NCI-H510A (cell line): ENCODE results near the gene BRD8.
"Not testable (repeated sequence)": the region's sequence is repeated elsewhere in the genome, so short reads cannot be mapped to it uniquely, and the experiment has no call there.

Experiments used
- DNase-seq: peaks from one replicate; lab custom pipeline; 2025; lab: John Stamatoyannopoulos, UW

Gene BRD8, protein sequence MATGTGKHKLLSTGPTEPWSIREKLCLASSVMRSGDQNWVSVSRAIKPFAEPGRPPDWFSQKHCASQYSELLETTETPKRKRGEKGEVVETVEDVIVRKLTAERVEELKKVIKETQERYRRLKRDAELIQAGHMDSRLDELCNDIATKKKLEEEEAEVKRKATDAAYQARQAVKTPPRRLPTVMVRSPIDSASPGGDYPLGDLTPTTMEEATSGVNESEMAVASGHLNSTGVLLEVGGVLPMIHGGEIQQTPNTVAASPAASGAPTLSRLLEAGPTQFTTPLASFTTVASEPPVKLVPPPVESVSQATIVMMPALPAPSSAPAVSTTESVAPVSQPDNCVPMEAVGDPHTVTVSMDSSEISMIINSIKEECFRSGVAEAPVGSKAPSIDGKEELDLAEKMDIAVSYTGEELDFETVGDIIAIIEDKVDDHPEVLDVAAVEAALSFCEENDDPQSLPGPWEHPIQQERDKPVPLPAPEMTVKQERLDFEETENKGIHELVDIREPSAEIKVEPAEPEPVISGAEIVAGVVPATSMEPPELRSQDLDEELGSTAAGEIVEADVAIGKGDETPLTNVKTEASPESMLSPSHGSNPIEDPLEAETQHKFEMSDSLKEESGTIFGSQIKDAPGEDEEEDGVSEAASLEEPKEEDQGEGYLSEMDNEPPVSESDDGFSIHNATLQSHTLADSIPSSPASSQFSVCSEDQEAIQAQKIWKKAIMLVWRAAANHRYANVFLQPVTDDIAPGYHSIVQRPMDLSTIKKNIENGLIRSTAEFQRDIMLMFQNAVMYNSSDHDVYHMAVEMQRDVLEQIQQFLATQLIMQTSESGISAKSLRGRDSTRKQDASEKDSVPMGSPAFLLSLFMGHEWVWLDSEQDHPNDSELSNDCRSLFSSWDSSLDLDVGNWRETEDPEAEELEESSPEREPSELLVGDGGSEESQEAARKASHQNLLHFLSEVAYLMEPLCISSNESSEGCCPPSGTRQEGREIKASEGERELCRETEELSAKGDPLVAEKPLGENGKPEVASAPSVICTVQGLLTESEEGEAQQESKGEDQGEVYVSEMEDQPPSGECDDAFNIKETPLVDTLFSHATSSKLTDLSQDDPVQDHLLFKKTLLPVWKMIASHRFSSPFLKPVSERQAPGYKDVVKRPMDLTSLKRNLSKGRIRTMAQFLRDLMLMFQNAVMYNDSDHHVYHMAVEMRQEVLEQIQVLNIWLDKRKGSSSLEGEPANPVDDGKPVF

DNA sequence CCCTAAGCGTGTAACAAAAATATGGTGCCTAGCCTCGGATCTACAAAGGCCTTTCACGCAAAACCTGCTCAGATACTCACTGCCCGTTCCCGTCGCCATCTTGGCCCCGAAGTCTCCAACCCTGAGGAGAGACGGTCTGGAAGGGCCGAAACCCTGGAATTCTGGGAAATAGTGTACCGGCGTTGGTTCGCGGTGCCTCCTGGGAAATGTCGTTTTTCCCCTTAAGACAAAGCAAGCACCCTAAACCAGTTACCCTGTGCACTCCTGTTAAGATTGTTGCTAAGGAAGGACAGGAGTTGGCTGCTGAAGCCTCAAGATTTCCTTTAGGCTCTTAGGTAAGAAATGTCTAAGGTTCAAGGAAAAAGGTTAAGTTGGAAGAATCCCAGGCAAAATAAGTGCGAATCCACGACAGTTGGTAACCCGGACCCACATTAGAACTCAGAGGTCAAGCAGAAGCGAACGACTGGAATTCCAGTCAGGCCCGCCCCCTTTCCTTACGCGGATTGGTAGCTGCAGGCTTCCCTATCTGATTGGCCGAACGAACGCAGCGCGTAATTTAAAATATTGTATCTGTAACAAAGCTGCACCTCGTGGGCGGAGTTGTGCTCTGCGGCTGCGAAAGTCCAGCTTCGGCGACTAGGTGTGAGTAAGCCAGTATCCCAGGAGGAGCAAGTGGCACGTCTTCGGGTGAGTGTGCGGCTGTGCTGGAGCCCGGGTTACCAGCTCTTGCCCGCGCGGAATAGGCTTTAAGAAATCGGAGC is at the start of gene BRD8, which contains the start of gene KIF20A:
TSS of gene BRD8 (minus strand) at position 115 of the 761 bp plus-strand sequence. CDS start at position 99, 16 bp downstream.
TSS of gene KIF20A (plus strand) at position 597 of the 761 bp plus-strand sequence. CDS start 569 bp downstream, outside the sequence.
- DNase-seq, result peak; percentile 76

DNA sequence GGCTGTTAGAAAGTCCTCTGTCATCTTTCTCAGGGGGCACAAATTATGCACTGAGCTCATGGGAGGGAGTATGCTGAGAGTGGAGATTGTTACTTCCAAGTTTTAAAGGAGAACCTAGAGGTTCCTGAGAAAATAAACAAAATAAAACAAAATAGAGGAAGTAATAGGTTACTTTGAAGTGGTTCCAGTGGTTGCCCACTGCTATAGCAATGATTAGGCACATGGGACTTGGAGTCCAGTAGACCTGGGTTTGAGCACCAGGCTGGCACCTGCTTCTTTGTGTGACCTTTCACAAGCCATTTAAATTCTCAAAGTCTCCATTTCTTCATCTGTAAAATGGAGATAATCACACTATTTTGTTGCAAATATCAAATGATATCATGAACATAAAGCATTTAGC is 48.5 kb upstream of the BRD8 start:
- DNase-seq, result no peak

DNA sequence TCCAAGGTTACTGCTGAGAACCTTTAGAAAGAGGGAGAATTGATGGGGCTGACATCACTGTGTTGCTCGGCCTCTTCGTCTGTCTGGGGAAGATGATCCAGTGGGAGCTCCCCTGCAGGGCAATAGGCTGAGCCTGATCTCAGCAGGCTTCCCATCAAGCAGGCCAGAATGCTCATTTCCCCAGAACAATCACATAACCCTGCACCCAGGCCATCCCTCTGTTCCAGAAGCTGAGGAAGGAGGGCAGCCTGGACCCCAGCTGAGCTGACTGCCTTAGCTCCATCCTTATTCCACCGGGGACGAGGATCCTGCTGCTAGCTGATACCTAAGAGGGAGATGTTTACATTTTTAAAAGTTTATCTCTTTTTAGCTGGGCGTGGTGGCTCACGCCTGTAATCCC is 46.3 kb upstream of the BRD8 start:
- no peak for DNase-seq

DNA sequence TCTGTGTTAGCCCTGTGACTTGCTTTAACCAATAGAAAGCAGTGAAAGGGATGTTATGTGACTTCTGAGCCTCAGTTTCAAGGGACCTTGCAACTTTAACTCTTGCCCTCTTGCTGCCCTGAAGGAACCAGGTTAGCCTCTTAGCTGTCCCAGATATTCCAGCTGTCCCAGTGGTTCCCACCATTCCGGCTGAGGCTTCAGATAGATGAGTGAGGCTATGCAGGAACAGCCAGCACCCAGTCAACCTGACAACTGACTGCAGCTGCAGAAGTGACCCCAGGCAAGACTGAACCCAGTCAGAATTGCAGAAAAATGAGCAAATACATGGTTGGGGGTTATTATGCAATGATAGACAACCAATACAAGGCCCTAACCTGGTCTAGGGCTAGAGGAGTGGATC is 45.1 kb upstream of the BRD8 start:
- DNase-seq, result no peak

DNA sequence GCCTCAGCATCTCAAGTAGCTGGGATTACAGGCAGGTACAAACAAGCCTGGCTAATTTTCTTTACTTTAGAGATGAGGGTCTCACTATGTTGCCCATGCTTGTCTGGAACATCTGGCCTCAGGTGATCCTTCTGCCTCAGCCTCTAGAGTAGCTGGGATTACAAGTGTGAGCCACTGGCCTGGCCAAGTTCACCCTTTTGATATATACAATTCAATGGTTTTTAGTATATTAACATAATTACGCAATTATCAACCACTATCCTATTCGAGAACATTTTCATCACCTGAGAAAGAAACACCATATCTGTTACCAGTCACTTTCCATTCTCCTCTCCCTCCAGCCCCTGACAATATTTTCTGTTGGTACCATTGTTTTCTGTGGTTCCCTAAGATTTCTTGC is 38.4 kb upstream of the BRD8 start:
- DNase-seq, result no peak

DNA sequence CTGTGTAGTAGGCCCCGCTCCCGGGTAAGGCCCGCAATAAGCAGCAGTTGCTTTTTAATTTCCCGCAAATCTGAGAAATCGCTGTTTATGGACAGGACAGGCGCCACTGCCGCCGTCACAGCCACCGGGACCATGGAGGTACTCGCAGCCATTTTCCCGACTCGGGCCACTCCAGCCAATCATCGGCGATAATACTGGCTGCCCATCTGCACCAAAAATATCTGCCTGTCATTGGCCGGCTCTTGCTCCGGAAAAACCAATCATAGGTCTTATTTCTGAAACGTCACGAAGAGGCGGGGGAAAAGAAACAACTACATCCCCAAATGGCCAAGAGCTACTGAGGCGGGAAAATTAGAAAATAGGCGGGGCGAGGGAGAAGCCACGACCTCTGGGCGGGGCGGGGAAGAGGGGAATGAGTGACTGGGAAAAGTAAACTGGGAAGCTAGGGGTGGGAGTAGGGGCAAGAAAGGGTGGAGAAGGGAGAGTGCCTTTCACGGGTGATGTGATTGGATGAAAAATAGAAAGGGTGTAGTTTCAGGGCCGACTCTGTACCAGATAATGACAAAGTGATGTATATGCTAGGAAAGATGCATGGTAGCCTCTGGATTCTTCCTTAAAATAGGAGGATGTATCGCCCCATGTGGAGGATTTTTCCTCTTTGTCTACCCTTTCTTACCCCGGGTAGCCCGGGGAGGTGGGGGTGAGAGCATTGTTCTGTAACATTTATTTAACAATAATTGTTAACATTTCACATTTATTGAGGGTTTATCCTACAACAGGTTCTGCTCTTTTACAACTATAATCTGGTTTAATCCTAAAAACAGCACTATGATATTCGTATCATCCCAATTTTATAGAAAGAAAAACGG is 35.0 kb upstream of the BRD8 start, which contains the start of gene CDC23:
TSS of gene CDC23 (minus strand) at position 163 of the 869 bp plus-strand sequence. CDS start at position 152, 11 bp downstream.
- peak; percentile 86 for DNase-seq

DNA sequence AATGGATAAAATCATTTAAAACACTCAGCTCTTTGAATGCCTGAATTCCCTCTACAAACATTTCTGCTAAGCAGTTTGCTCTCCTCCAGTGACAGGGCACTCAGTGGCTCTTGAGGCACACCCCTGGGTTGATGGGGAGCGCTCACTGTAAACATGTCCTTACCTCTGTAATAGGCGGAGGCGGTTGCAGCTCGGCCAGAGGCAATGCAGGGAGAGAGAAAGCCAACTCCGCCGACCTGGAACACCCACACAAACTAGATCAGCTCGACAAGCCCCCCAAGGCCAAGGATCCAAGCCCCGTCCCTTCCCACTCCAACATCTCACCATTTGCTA is 34.4 kb upstream of the BRD8 start:
- DNase-seq, result no peak

DNA sequence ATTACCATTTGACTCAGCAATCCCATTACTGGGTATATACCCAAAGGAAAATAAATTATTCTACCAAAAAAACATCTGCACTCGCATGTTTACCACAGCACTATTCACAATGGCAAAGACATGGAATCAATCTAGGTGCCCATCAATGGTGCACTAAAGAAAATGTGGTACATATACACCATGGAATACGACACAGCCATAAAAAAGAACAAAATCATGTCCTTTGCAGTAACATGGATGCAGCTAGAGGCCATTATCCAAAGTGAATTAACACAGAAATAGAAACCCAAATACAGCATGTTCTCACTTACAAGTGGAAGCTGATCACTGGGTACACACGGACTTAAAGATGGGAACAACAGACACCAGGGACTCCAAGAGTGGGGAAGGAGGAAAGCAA is 32.6 kb upstream of the BRD8 start:
- DNase-seq, result no peak

DNA sequence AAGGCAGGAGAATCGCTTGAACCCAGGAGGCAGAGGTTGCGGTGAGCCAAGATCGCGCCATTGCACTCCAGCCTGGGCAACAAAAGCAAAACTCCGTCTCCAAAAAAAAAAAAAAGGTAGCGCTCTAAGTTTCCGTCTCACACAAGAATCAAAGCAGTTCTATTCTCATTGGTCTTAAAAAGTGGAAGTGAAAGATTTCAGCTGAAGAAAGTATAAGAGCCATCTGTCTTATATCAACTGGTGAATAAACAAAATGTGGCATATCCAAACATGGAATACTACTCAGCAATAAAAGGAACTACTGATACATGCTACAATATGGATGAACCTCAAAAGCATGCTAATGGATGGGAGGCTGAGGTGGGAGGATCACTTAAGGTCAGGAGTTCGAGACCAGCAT is 15.4 kb upstream of the BRD8 start:
- not testable (repeated sequence) for DNase-seq

DNA sequence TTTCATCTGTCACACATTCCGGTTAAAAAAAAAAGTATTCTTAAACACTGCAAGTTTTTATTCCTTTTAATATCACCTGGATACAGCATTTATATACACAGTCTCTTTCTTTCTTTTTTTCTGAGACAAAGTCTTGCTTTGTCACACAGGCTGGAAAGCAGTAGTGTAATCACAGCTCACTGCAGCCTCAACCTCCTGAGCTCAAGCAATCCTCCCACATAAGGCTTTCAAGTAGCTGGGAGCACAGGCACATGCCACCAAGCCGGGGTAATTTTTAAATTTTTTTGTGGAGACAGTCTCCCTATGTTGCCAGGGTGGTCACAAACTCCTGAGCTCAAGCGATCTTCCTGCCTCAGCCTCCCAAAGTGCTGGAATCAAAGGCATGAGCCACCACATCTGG is 14.4 kb upstream of the BRD8 start:
- no peak for DNase-seq

DNA sequence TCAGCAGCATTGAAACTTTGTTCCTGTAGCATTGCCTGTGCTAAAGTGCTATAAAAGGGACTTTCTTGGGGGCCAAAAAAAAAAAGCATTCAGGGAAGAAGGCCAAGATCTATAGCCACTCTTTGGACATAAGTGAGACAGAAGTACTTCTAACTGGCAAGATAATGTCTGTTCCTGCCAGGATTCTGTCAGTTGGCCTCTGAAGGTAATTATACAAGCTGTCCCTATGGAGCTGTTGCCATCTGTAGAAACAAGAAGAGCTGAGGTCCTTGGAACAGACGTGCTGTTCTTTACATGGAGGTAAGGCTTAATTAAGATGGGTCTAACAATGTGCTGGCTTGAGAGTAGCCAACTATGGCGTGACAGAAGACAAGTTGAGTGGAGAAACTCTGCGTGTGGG is 10.2 kb upstream of the BRD8 start:
- DNase-seq, result no peak

DNA sequence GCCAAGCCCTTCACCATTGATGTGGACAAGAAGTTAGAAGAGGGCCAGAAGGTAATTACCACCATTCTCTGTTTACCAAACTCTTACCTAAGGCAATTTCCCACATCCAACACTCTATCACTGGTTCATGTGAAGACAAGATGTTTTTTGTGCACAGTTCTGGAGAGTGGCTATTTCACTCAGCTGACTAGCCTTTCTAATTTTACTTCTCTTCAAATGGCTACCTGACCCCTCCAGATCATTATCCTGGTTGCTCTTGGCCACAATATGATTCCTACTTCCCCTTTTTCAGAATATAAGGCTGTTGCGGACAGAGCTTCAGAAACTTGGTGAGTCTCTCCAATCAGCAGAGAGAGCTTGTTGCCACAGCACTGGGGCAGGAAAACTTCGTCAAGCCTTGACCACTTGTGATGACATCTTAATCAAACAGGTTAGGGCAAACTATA is 7.6 kb upstream of the BRD8 start:
- DNase-seq, result no peak

DNA sequence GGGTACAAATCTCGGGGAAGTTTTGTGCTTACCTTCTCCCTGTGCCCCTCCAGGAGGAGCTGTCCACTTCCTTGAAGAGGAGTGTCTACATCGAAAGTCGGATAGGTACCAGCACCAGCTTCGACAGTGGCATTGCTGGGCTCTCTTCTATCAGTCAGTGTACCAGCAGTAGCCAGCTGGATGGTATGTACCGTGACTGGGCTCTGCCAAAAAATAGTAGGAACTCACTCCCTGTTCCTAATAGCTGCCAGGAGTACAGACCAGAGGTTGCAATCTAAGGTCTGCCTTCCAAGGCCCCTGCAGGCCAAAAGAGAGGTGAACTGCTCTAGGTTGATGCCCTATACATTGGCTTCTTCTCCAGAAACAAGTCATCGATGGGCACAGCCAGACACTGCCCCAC is 4.4 kb upstream of the BRD8 start:
- DNase-seq, result no peak

DNA sequence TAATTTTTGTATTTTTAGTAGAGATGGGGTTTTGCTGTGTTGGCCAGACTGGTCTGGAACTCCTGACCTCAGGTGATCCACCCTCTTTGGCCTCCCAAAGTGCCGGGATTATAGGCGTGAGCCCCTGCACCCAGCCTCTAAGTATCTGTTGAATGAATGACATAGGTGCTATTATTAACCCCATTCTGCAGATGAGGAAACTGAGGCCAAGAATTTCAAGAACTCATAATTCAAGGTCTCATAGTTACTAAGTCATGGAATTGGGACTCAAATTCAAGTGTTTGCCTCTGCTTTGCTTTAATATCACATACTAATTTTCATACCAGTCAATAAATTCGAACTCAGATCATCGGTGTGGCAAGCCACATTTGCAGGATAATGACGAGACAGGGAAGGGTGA is 2.4 kb upstream of the BRD8 start:
- DNase-seq, result no peak

DNA sequence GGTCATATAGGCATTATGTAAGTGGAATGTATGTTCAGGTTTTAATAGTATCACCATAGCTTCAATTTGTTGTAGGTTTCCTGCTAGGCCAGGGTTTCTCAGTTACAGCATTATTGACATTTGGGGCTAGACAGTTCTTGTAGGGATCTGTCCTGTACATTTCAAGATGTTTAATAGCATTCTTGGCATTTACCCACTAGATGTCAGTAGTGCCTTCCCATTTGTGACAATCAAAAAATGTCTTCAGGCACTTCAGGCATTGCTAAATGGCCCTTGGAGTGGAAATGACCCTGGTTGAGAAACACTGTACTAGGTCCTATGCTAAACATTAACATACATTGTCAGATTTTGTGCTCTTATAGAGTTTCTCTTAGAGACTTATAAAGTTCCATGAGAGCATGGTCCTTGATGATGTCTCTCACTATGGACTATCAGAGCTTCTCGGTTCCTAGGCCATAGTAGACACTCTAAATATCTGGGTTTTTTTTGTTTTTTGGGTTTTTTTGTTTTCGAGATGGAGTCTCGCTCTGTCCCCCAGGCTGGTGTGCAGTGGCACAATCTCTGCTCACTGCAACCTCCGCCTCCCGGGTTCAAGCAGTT is 1.9 kb upstream of the BRD8 start:
- no peak for DNase-seq

DNA sequence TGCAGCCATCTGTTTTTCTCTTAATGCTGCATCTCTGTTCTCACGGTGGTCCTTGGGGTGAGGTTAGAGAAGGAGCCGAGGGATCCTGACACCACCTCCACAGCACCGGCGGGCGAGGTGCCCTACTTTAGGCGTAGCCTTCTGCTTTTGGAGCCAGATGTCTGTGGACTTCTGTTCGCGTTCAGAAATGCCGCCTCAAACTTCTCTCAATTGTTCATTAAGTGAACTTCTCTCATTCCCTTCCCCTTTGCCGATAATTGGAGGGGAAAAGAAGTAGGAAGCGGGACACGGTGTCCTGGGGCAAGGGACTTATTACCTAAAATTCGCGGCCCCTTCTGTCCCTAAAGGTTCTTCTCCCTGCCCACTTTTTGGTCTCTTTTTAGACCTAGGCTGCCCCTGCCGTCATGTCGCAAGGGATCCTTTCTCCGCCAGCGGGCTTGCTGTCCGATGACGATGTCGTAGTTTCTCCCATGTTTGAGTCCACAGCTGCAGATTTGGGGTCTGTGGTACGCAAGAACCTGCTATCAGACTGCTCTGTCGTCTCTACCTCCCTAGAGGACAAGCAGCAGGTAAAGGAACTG is 937 bp upstream of the BRD8 start:
- no peak for DNase-seq

DNA sequence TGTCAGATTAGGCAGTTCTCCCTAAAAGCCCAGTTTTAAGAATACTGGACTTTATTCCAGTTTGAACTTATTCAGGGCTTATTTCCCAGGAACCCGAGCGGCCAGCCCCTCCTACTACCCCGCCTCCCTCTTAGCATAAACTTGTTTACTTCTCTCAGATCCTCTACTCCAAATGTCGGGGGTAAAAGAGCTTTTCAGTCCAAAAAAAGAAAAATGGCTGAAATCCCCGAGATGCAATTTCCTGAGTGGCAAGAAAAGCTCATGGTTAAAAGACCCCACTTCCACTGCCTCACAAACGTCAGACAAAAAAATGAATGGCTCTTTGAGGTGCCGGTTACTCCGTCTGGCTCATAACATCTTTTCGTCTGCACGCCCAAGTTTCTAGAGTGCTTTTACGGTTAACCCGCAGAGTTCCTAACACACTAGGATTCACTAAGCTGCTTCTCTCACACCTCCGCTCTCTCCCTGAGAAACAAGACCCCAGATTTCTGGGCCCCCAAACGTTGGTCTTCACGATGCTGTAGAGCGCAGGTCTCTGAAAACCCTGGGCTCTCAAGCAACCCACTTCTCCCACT is 402 bp downstream of the BRD8 start:
- DNase-seq, result no peak

DNA sequence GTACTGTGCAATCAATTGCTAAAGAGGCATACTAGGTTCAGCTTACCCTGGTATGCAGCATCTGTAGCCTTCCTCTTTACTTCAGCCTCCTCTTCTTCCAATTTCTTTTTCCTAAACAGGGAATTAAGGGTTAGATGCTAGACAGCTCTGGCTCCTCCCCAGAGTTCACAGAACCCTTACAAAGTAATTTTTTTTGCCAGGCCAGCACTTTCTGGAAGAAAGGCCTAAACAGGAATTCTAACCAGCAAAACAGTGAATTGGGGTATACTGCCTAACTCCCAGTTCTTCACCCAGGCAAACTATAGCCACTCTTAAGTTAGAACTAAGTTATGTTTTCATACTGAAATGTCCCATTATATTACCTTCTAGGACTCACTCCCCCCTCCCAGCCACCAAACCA is 8.1 kb downstream of the BRD8 start:
- no peak for DNase-seq

DNA sequence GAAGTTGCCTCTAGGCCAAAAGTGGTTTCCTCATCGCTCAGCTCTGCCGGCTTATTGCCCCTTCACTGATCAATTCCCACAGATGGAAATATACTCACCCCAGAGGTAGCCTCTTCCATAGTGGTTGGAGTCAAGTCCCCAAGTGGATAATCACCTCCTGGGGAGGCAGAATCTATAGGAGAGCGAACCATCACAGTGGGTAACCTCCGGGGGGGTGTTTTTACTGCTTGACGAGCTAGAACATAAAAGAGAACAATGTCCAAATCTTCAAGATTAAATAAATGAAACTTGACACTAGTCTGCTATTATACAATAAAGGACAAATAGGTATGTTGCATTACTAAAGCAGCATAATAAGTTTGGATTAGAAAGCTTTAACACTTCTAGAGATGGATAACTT is 9.3 kb downstream of the BRD8 start:
- DNase-seq, result no peak
